Progenitor cell of endocrine pancreas (in vitro differentiated cells): ENCODE measurements around the gene CA9. TPM values are rescaled to one million over a fixed set of nuclear protein-coding genes. Genes with fewer than 3 reads are reported as not detected.

Experiments
- DNase-seq: peaks from one replicate; pipeline ENCODE4 v3.0.0; 2021; ENCODE audit warnings: low spot score; ENCODE audit not compliant: unreplicated experiment
- H3K27ac Mint-ChIP-seq: 2 replicates; pipeline ENCODE4 v1.8.0; 2021; ENCODE audit warnings: mild to moderate bottlenecking, moderate library complexity, mixed read lengths
- H3K27me3 Mint-ChIP-seq: 2 replicates; pipeline ENCODE4 v1.8.0; 2021; ENCODE audit warnings: mixed read lengths
- H3K36me3 Mint-ChIP-seq: 2 replicates; pipeline ENCODE4 v1.8.0; 2022; ENCODE audit warnings: mixed read lengths; ENCODE audit not compliant: insufficient read depth
- H3K4me1 Mint-ChIP-seq: 2 replicates; pipeline ENCODE4 v1.8.0; 2021; ENCODE audit warnings: low read depth, mixed read lengths
- H3K4me3 Mint-ChIP-seq: 2 replicates; pipeline ENCODE4 v1.8.0; 2021; ENCODE audit warnings: low read depth, mild to moderate bottlenecking, moderate library complexity, mixed read lengths
- H3K9me3 Mint-ChIP-seq: 2 replicates; pipeline ENCODE4 v1.8.0; 2021; ENCODE audit warnings: low read depth, mixed read lengths
- total RNA-seq: library from RNA; stranded (reverse); gene quantifications from 2 replicates; pipeline ENCODE4 v1.2.1, GENCODE V29; 2021
- TF ChIP-seq, protein P1 (sequence below): fragments of 200-600 bp; sonication (generic); IDR thresholded peaks from one replicate; pipeline ENCODE4 v1.5.0; 2021; ENCODE audit warnings: antibody characterized with exemption, mild to moderate bottlenecking; ENCODE audit not compliant: unreplicated experiment

Gene CA9
- total RNA-seq, 1 donor from 2014 or later: 0.31 TPM

DNA sequence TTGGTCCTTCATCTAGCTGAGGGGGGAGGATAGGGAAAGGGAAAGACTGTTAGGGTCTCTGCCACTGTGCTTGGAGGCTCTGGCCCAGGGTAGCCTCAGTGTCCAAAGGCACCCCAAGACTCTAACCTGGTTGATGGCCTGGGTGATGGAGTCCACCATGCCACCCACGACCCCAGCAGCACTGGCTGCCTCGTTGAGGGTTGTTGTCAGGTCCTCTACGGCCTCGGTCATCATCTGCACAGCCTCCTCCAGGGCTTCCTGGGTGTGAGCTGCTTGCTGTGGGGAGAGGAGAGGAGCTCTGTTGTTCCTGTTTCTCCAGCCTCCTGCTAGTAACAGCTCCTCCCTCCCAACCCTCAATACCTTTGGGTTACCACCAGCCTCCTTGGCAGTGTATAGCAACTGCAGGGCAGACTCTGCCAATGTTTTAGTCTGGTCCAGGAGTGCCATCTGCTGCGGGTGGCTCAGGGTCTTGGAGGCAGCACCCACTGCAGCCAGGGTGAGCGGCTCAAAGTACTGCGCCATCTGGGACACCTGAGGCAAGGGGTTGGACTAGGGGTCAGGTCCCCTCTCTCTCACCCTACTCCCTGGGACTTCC is 32.2 kb downstream of the CA9 start:
- Mint-ChIP-seq H3K4me3 (no peak overlapping the region), H3K4me1 (no peaks in the 10 kb centered on the region), H3K27ac (no peak overlapping the region), H3K36me3 (peaks cover 41% of the 10 kb centered on the region), H3K9me3 (no peaks in the 10 kb centered on the region), H3K27me3 (no peaks in the 10 kb centered on the region)
- no peak for DNase-seq
- TF ChIP-seq, protein P1, sequence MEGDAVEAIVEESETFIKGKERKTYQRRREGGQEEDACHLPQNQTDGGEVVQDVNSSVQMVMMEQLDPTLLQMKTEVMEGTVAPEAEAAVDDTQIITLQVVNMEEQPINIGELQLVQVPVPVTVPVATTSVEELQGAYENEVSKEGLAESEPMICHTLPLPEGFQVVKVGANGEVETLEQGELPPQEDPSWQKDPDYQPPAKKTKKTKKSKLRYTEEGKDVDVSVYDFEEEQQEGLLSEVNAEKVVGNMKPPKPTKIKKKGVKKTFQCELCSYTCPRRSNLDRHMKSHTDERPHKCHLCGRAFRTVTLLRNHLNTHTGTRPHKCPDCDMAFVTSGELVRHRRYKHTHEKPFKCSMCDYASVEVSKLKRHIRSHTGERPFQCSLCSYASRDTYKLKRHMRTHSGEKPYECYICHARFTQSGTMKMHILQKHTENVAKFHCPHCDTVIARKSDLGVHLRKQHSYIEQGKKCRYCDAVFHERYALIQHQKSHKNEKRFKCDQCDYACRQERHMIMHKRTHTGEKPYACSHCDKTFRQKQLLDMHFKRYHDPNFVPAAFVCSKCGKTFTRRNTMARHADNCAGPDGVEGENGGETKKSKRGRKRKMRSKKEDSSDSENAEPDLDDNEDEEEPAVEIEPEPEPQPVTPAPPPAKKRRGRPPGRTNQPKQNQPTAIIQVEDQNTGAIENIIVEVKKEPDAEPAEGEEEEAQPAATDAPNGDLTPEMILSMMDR: no peak

- no peaks in the 10 kb centered on the region for H3K27me3 Mint-ChIP-seq
- H3K27ac Mint-ChIP-seq: no peak overlapping the region
- TF ChIP-seq, protein P1: no peak
- H3K4me1 Mint-ChIP-seq: no peaks in the 10 kb centered on the region
- no peaks in the 10 kb centered on the region for H3K9me3 Mint-ChIP-seq
- no peak overlapping the region for H3K4me3 Mint-ChIP-seq
- DNase-seq: no peak
- peaks cover 44% of the 10 kb centered on the region for H3K36me3 Mint-ChIP-seq
These were observed 33.2 kb downstream of the CA9 start for GRCh38 chr9:35706951-35707350.

GRCh38 chr9:35708146-35708545 is 34.4 kb downstream of the CA9 start:
- TF ChIP-seq, protein P1: no peak
- H3K36me3 Mint-ChIP-seq: peaks cover 40% of the 10 kb centered on the region
- no peak overlapping the region for H3K27ac Mint-ChIP-seq
- H3K4me1 Mint-ChIP-seq: no peaks in the 10 kb centered on the region
- DNase-seq: no peak
- H3K9me3 Mint-ChIP-seq: no peaks in the 10 kb centered on the region
- no peak overlapping the region for H3K4me3 Mint-ChIP-seq
- H3K27me3 Mint-ChIP-seq: no peaks in the 10 kb centered on the region

GRCh38 chr9:35710818-35711500 is 37.2 kb downstream of the CA9 start:
- H3K27me3 Mint-ChIP-seq: no peaks in the 10 kb centered on the region
- H3K4me1 Mint-ChIP-seq: no peaks in the 10 kb centered on the region
- H3K36me3 Mint-ChIP-seq: peaks cover 38% of the 10 kb centered on the region
- H3K27ac Mint-ChIP-seq: no peak overlapping the region
- no peaks in the 10 kb centered on the region for H3K9me3 Mint-ChIP-seq
- TF ChIP-seq, protein P1: no peak
- H3K4me3 Mint-ChIP-seq: no peak overlapping the region
- no peak for DNase-seq

DNA sequence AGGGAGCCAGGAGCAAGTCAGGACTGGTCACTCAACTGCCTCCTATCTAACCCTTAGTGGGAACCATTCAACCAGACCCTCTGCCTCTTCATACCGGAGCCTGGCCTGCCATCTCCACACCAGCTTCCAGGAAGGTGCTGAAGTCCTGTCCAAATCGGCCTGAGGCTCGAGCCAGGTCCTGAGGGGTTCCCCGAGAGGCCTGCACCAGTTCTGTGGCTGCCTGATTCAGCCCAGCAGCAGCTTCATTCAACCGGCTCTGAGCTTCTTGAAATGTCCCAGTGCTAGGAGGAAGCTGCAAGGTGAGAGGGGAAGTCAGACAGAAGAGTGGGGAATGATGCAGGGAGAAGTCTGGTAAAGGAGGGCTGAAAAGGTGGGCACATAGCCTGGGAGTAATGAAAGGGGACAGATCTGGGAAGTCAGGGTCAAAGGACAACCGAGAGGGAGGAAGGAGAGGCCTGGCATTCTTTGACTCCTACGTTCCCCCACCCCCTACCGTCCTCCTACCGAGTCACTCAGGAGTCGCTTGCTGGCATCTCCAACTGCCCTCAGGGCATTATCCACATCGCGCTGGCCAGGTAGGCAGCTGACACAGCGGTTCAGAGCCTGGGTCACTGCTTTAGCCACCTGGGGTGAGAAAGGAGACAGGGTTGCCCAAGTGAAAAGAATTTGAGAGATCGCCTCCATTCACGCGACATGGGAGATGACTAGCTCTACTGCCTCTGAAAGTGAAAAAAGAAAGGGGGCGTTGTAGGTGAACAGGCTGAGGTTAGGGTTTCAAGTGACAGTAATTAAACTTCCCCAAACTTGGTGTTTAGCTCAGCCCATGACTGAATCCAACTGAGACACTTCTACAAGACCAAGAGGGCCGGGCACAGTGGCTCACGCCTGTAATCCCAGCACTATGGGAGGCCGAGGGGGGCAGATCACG is 38.0 kb downstream of the CA9 start:
- H3K36me3 Mint-ChIP-seq: peaks cover 41% of the 10 kb centered on the region
- no peaks in the 10 kb centered on the region for H3K27me3 Mint-ChIP-seq
- H3K4me1 Mint-ChIP-seq: no peaks in the 10 kb centered on the region
- no peak overlapping the region for H3K27ac Mint-ChIP-seq
- DNase-seq: no peak
- TF ChIP-seq, protein P1: no peak
- H3K9me3 Mint-ChIP-seq: no peaks in the 10 kb centered on the region
- no peak overlapping the region for H3K4me3 Mint-ChIP-seq
